HG02623 (cell line): Measurements from ENCODE around the gene PTPRJ.

Source experiments
- ATAC-seq: cut with Tn5 transposase; IDR thresholded peaks from one replicate; pipeline ENCODE4 v1.9.1; 2021; ENCODE audit warnings: moderate library complexity; ENCODE audit not compliant: unreplicated experiment

PTPRJ gene

GRCh38 chr11:48034926-48035871 lies 54.8 kb downstream of the PTPRJ start:
- ATAC-seq: no peak

- ATAC-seq: no peak
Observed at GRCh38 chr11:48036011-48036410, 55.7 kb downstream of the PTPRJ start.

- no peak for ATAC-seq
Observed at GRCh38 chr11:48036466-48036865, 56.1 kb downstream of the PTPRJ start.

GRCh38 chr11:48037709-48038468 lies 57.5 kb downstream of the PTPRJ start:
- no peak for ATAC-seq

GRCh38 chr11:48040830-48041444 lies 60.6 kb downstream of the PTPRJ start:
- no peak for ATAC-seq

GRCh38 chr11:48041877-48042695 lies 61.7 kb downstream of the PTPRJ start:
- ATAC-seq: no peak

GRCh38 chr11:48043111-48043990 lies 63.0 kb downstream of the PTPRJ start:
- no peak for ATAC-seq

- ATAC-seq: no peak
Observed at GRCh38 chr11:48043991-48044512, 63.7 kb downstream of the PTPRJ start.

GRCh38 chr11:48044577-48044976 lies 64.2 kb downstream of the PTPRJ start:
- ATAC-seq: no peak

GRCh38 chr11:48045536-48045935 lies 65.2 kb downstream of the PTPRJ start:
- no peak for ATAC-seq

- no peak for ATAC-seq
Observed at GRCh38 chr11:48047616-48048015, 67.3 kb downstream of the PTPRJ start.

- ATAC-seq: no peak
Observed at GRCh38 chr11:48049036-48049435, 68.7 kb downstream of the PTPRJ start.

GRCh38 chr11:48050304-48050703 lies 69.9 kb downstream of the PTPRJ start:
- no peak for ATAC-seq

- ATAC-seq: no peak
Observed at GRCh38 chr11:48051217-48051830, 71.0 kb downstream of the PTPRJ start.

GRCh38 chr11:48052183-48053044 lies 72.1 kb downstream of the PTPRJ start:
- no peak for ATAC-seq

GRCh38 chr11:48054994-48055291 lies 74.6 kb downstream of the PTPRJ start:
- ATAC-seq: no peak

GRCh38 chr11:48055292-48056132 lies 75.2 kb downstream of the PTPRJ start:
- no peak for ATAC-seq
